Hepatocyte (in vitro differentiated cells): Measurements from ENCODE around the gene RNFT2. TPM values are rescaled to one million over a fixed set of nuclear protein-coding genes. Genes with fewer than 3 reads are reported as not detected.

Experiments used
- DNase-seq: peaks from one replicate; pipeline ENCODE4 v3.0.0-alpha.2; 2016; ENCODE audit warnings: low spot score
- H2AFZ ChIP-seq: fragments of 200-600 bp; sonication (generic); 2 replicates; pipeline ENCODE4 v1.6.0; 2016; ENCODE audit warnings: antibody characterized with exemption, mild to moderate bottlenecking
- H3K27ac ChIP-seq: fragments of 200-600 bp; sonication (generic); 2 replicates; pipeline ENCODE4 v1.5.1; 2016; ENCODE audit warnings: mild to moderate bottlenecking
- H3K27me3 ChIP-seq: fragments of 200-600 bp; sonication (generic); 2 replicates; pipeline ENCODE4 v1.6.1; 2016
- H3K36me3 ChIP-seq: fragments of 200-600 bp; sonication (generic); replicated peaks from 2 replicates; pipeline ENCODE4 v1.5.1; 2016; ENCODE audit warnings: low read depth; ENCODE audit not compliant: insufficient read depth
- H3K4me1 ChIP-seq: fragments of 200-600 bp; sonication (generic); 2 replicates; pipeline ENCODE4 v1.5.1; 2016; ENCODE audit warnings: mild to moderate bottlenecking, moderate library complexity; ENCODE audit not compliant: insufficient read depth
- H3K4me2 ChIP-seq: fragments of 200-600 bp; sonication (generic); 2 replicates; pipeline ENCODE4 v1.6.0; 2016
- H3K4me3 ChIP-seq: fragments of 200-600 bp; sonication (generic); 2 replicates; pipeline ENCODE4 v1.5.1; 2016; ENCODE audit warnings: mild to moderate bottlenecking
- H3K79me2 ChIP-seq: fragments of 200-600 bp; sonication (generic); 2 replicates; pipeline ENCODE4 v1.6.0; 2017; ENCODE audit warnings: mild to moderate bottlenecking
- H3K9me2 ChIP-seq: fragments of 200-600 bp; sonication (generic); replicated peaks from 2 replicates; pipeline ENCODE4 v1.6.0; 2017; ENCODE audit warnings: mild to moderate bottlenecking; ENCODE audit not compliant: insufficient read depth
- H3K9me3 ChIP-seq: fragments of 200-600 bp; sonication (generic); 2 replicates; pipeline ENCODE4 v1.5.1; 2016; ENCODE audit warnings: low read depth, mild to moderate bottlenecking
- H4K20me1 ChIP-seq: fragments of 200-600 bp; sonication (generic); 2 replicates; pipeline ENCODE4 v1.6.0; 2016; ENCODE audit warnings: mild to moderate bottlenecking; ENCODE audit not compliant: insufficient read depth, poor library complexity, severe bottlenecking
- EZH2 ChIP-seq: fragments of 200-600 bp; sonication (generic); IDR thresholded peaks from 2 replicates; pipeline ENCODE4 v1.6.1; 2016; ENCODE audit warnings: antibody characterized with exemption, mild to moderate bottlenecking, borderline replicate concordance
- EZH2phosphoT487 ChIP-seq: fragments of 200-600 bp; sonication (generic); IDR thresholded peaks from one replicate; pipeline ENCODE4 v1.6.1; 2018; ENCODE audit warnings: antibody characterized with exemption, mild to moderate bottlenecking, low read depth, moderate library complexity; ENCODE audit not compliant: unreplicated experiment, severe bottlenecking
- WGBS: methylation state at CpG from one replicate; pipeline ENCODE4 v1.1.6; 2016; ENCODE audit warnings: low lambda C conversion rate; ENCODE audit errors: missing lambda C conversion rate; 5-methylcytosine and 5-hydroxymethylcytosine counted together
- polyA plus RNA-seq: library from polyadenylated mRNA; unstranded; fragments of >200 nt; fragmentation: Nextera tagmentation; extraction: Ambion mirVana; gene quantifications from 2 replicates; pipeline ENCODE4 v1.2.1, GENCODE V29; 2016
- total RNA-seq: library from RNA; depleted of rRNA; stranded (reverse); fragments of >200 nt; gene quantifications from 2 replicates; pipeline ENCODE4 v1.2.3, GENCODE V29; 2014
- TF ChIP-seq, protein P1 (sequence below): fragments of 200-600 bp; sonication (generic); IDR thresholded peaks from 2 replicates; pipeline ENCODE4 v1.5.1; 2016; ENCODE audit warnings: antibody characterized with exemption, mild to moderate bottlenecking; ENCODE audit not compliant: poor library complexity

RNFT2 gene
- total and polyA plus RNA-seq, 2 experiments from 2014 or later: 1.5 to 2.9 TPM

DNA sequence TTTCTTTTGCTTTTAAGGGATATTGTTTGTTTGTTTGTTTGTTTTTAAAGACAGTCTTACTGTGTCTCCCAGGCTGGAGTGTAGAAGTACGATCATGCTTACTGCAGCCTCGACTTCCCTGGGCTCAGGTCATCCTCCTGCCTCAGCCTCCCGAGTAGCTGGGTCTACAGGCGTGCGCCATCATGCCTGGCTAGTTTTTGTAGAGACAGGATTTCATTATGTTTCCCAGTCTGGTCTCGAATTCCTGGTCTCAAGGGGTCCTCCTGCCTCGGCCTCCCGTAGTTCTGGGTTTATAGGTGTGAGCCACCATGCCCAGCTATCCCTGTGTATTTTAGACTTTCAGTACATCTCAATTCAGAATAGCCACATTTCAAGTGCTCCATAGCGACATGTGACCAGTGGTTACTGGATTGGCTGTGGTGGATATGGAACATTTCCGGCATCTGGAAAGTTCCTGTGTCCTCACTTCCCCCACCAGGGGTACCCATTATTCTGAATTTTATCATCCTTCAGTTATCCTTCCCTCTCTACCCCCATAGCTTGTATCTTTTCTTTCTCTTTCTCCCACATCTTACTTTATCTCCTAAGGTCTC is 82.0 kb downstream of the RNFT2 start:
- peaks cover 6% of the 10 kb centered on the region for H3K4me1 ChIP-seq

DNA sequence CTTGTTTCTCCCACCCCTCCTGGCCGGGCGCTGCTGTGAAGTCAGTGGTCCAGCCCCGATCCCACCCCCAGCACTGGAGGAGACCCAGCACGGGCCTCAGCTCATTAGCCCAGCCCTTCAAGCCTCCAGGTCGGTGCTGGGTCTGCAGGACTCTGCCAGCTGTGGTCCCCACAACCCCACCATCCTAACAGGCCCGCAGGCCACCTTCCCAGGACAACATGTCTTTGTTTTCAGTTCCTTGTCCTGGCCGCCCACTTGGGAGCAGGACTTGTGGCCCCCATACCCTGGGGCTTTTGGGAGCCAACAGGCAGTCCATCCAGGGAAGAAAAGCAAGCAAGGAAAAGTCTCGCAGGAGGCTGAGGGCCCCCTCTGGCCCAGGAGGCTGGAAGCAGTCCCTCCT is 83.2 kb downstream of the RNFT2 start:
- Histone ChIP-seq H2AFZ (no peak overlapping the region), H4K20me1 (no peaks in the 10 kb centered on the region), H3K4me3 (no peak overlapping the region), H3K27me3 (no peaks in the 10 kb centered on the region), H3K79me2 (no peaks in the 10 kb centered on the region), H3K9me3 (no peaks in the 10 kb centered on the region), H3K4me1 (peaks cover 6% of the 10 kb centered on the region), H3K9me2 (no peaks in the 10 kb centered on the region), H3K36me3 (no peaks in the 10 kb centered on the region), H3K4me2 (no peak overlapping the region), H3K27ac (no peak overlapping the region)
- DNase-seq: no peak
- 84% methylated on average over 8 of the region's 8 CpGs for WGBS
- TF ChIP-seq, protein P1, sequence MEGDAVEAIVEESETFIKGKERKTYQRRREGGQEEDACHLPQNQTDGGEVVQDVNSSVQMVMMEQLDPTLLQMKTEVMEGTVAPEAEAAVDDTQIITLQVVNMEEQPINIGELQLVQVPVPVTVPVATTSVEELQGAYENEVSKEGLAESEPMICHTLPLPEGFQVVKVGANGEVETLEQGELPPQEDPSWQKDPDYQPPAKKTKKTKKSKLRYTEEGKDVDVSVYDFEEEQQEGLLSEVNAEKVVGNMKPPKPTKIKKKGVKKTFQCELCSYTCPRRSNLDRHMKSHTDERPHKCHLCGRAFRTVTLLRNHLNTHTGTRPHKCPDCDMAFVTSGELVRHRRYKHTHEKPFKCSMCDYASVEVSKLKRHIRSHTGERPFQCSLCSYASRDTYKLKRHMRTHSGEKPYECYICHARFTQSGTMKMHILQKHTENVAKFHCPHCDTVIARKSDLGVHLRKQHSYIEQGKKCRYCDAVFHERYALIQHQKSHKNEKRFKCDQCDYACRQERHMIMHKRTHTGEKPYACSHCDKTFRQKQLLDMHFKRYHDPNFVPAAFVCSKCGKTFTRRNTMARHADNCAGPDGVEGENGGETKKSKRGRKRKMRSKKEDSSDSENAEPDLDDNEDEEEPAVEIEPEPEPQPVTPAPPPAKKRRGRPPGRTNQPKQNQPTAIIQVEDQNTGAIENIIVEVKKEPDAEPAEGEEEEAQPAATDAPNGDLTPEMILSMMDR: no peak
- TF ChIP-seq EZH2phosphoT487 (no peak), EZH2 (no peak)

More for the DNA sequence above, 82.0 kb downstream of the RNFT2 start:
- H4K20me1 ChIP-seq: no peaks in the 10 kb centered on the region
- no peaks in the 10 kb centered on the region for H3K9me3 ChIP-seq
- H3K4me3 ChIP-seq: no peak overlapping the region
- H3K36me3 ChIP-seq: no peaks in the 10 kb centered on the region
- no peaks in the 10 kb centered on the region for H3K79me2 ChIP-seq
- TF ChIP-seq EZH2phosphoT487: no peak
- TF ChIP-seq, protein P1: no peak
- TF ChIP-seq EZH2: no peak
- DNase-seq: no peak
- peak overlapping the region; percentile 67 for H3K4me2 ChIP-seq
- no peaks in the 10 kb centered on the region for H3K9me2 ChIP-seq
- no peaks in the 10 kb centered on the region for H3K27me3 ChIP-seq
- H3K27ac ChIP-seq: no peak overlapping the region
- H2AFZ ChIP-seq: no peak overlapping the region
- WGBS: 90% methylated on average over 10 of the region's 10 CpGs

DNA sequence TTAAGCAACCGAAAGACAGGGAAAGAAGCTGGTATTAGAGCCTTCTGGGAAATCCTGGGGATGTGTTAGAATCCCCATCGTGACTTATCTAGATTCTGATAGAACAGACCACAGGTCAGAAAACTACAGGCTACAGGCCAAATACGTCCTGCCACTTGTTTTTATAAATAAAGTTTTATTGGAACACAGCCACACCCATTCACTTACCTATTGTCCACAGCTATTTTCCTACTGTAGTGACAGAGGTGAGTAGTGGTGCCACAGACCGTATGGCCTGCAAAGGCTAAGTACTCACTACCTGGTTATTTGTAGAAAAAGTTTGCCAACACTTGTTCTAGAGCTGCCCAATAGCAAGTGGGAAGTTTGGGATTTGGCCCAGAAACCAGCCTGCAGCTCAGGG is 89.3 kb downstream of the RNFT2 start:
- Histone ChIP-seq H3K4me3 (no peak overlapping the region), H3K79me2 (no peaks in the 10 kb centered on the region), H3K27ac (no peak overlapping the region), H4K20me1 (no peaks in the 10 kb centered on the region), H3K9me3 (no peaks in the 10 kb centered on the region), H3K36me3 (no peaks in the 10 kb centered on the region), H3K4me1 (no peaks in the 10 kb centered on the region), H3K27me3 (no peaks in the 10 kb centered on the region), H3K9me2 (no peaks in the 10 kb centered on the region), H2AFZ (no peak overlapping the region), H3K4me2 (no peak overlapping the region)
- 93% methylated on average over 4 of the region's 4 CpGs for WGBS
- DNase-seq: no peak
- TF ChIP-seq, protein P1: no peak

DNA sequence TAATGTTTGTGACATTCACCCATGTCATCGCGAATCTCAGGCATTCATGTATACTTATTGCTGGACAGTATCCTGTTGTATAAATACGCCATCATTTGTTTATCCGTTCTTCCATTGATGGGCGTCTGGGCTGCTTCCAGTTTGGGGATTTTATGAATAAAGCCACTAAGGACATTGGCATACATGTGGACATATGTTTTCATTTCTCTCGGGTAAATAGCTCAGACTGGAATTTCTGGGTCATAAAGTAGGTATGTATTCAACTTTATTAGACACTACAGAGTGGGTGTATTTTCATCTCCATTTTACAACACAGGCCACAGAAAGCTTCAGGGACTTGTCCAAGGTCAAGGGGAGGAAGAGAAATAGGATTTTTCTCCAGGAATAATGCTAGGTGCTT is 94.2 kb downstream of the RNFT2 start:
- no peak for TF ChIP-seq EZH2
- TF ChIP-seq, protein P1: no peak
- no peak for TF ChIP-seq EZH2phosphoT487
- no peaks in the 10 kb centered on the region for H4K20me1 ChIP-seq
- H3K4me3 ChIP-seq: no peak overlapping the region
- H3K36me3 ChIP-seq: no peaks in the 10 kb centered on the region
- no peak overlapping the region for H3K27ac ChIP-seq
- no peak overlapping the region for H3K4me2 ChIP-seq
- H3K79me2 ChIP-seq: no peaks in the 10 kb centered on the region
- no peak overlapping the region for H2AFZ ChIP-seq
- no peak for DNase-seq
- H3K9me3 ChIP-seq: no peaks in the 10 kb centered on the region
- H3K9me2 ChIP-seq: no peaks in the 10 kb centered on the region
- no peaks in the 10 kb centered on the region for H3K4me1 ChIP-seq
- H3K27me3 ChIP-seq: no peaks in the 10 kb centered on the region
- WGBS: 57% methylated on average over 6 of the region's 6 CpGs
